Measurements from ENCODE around the gene FAM221A.

GRCh38 chr7:23714579-23714978 lies 34.6 kb downstream of the FAM221A start:
- TF ChIP-seq POLR2A (IDR thresholded peaks at IDR 0.05) (no peak), CTCF (IDR thresholded peaks at IDR 0.05) (no peak)
